ENCODE results near the gene KRT80.

Gene KRT80

GRCh38 chr12:52236386-52237050 lies 44.7 kb upstream of the KRT80 start:
- no peak for TF ChIP-seq CTCF (IDR thresholded peaks at IDR 0.05; ENCODE audit: extremely low read depth, insufficient read depth, missing control alignments)
- no peak for DNase-seq (ENCODE audit: low spot score)
- in situ Hi-C loops (cut with MboI; ENCODE audit: low pct_unique_long_range_greater_than_20kb, low sequenced_read_pairs, unreplicated experiment), result no loop called here

GRCh38 chr12:52235822-52236361 lies 44.1 kb upstream of the KRT80 start:
- in situ Hi-C loops (cut with MboI; ENCODE audit: low pct_unique_long_range_greater_than_20kb, low sequenced_read_pairs, unreplicated experiment), result no loop called here
- TF ChIP-seq CTCF (IDR thresholded peaks at IDR 0.05; ENCODE audit: extremely low read depth, insufficient read depth, missing control alignments), result no peak
- peak; percentile 14 for DNase-seq (ENCODE audit: low spot score)

- no peak for TF ChIP-seq CTCF (IDR thresholded peaks at IDR 0.05; ENCODE audit: extremely low read depth, insufficient read depth, missing control alignments)
- in situ Hi-C loops (cut with MboI; ENCODE audit: low pct_unique_long_range_greater_than_20kb, low sequenced_read_pairs, unreplicated experiment), result no loop called here
- DNase-seq (ENCODE audit: low spot score), result peak; percentile 24
Measured at GRCh38 chr12:52235001-52235764, 43.4 kb upstream of the KRT80 start.

GRCh38 chr12:52234223-52234810 lies 42.5 kb upstream of the KRT80 start:
- in situ Hi-C loops (cut with MboI; ENCODE audit: low pct_unique_long_range_greater_than_20kb, low sequenced_read_pairs, unreplicated experiment), result no loop called here
- DNase-seq (ENCODE audit: low spot score), result peak; percentile 26
- TF ChIP-seq CTCF (IDR thresholded peaks at IDR 0.05; ENCODE audit: extremely low read depth, insufficient read depth, missing control alignments), result no peak

- TF ChIP-seq CTCF (IDR thresholded peaks at IDR 0.05; ENCODE audit: extremely low read depth, insufficient read depth, missing control alignments), result no peak
- peak; percentile 26 for DNase-seq (ENCODE audit: low spot score)
- in situ Hi-C loops (cut with MboI; ENCODE audit: low pct_unique_long_range_greater_than_20kb, low sequenced_read_pairs, unreplicated experiment), result no loop called here
Measured at GRCh38 chr12:52233462-52234207, 41.8 kb upstream of the KRT80 start.

Data from GM13977 (cell line).